Ovary (tissue), 9 donors: ENCODE results near the gene ATP2B2. TPM values are rescaled to one million over a fixed set of nuclear protein-coding genes. Genes with fewer than 3 reads are reported as not detected.

Experiments used
- DNase-seq, 5 donors: peaks; one replicate each; pipeline ENCODE4 v3.0.0-alpha.2; 2019 to 2020
- H3K27ac ChIP-seq, 2 donors: fragments of 200-600 bp; one replicate each; pipeline versions ENCODE4 v1.5.1 to v1.8.0; 2019 to 2022
- H3K27me3 ChIP-seq: fragments of 200-600 bp; one replicate; pipeline ENCODE4 v1.8.0; 2022
- H3K36me3 ChIP-seq: fragments of 200-600 bp; sonication (generic); one replicate; pipeline ENCODE4 v1.5.1; 2019
- H3K4me1 ChIP-seq: one replicate; pipeline ENCODE4 v1.8.1; 2013; ENCODE audit warnings: mild to moderate bottlenecking, moderate library complexity; ENCODE audit not compliant: insufficient read depth
- H3K4me3 ChIP-seq: fragments of 200-600 bp; sonication (generic); one replicate; pipeline ENCODE4 v1.5.1; 2017
- H3K9me3 ChIP-seq, 2 donors: fragments of 200-600 bp in 1 of 2; sonication (generic) in 1 of 2; one replicate each; pipeline versions ENCODE4 v1.5.1 to v1.8.1; 2013 to 2019; ENCODE audit warnings: mild to moderate bottlenecking in 1 of 2, moderate library complexity in 1 of 2
- EP300 ChIP-seq: sonication (generic); formaldehyde crosslinking; IDR thresholded peaks from one replicate; pipeline ENCODE4 v1.6.1; 2017; ENCODE audit warnings: antibody characterized with exemption
- POLR2A ChIP-seq: fragments of 450-650 bp; IDR thresholded peaks from one replicate; pipeline ENCODE4 v1.6.1; 2017; ENCODE audit warnings: antibody characterized with exemption, mild to moderate bottlenecking, moderate library complexity
- WGBS, 3 donors: extraction: QIAGEN DNeasy Blood & Tissue Kit in 1 of 3; methylation state at CpG; one replicate each; pipeline versions ENCODE4 v1.1.5 to v1.1.7; 2013 to 2017; 5-methylcytosine and 5-hydroxymethylcytosine counted together
- intact Hi-C, 4 donors: fragments of 100-400 bp; cut with DNase I; formaldehyde crosslinking; loops; one replicate each; pipeline versions ENCODE4 v1.11.0 to v1.15.1; 2022 to 2023
- polyA plus RNA-seq, 2 donors: library from polyadenylated mRNA; stranded (reverse); fragments of 200-250 nt in 1 of 2; fragments of 350-450 nt in 1 of 2; fragmentation: Illumina TruSeq in 1 of 2; extraction: RNeasy Lipid Tissue Mini Kit (QIAGEN cat#74804) in 1 of 2; gene quantifications; one replicate each; pipeline ENCODE4 v1.2.3, GENCODE V29; 2013 to 2014
- total RNA-seq, 7 donors: library from RNA; depleted of rRNA in 2 of 7; stranded (reverse); fragments of >200 nt in 2 of 7; fragmentation: NEBNext Ultra II Directional in 3 of 7; extraction: Animal tissue kit (Norgen Biotek cat#: 25700) in 3 of 7; gene quantifications; one replicate each; pipeline versions ENCODE4 v1.1.0 to v1.2.4, GENCODE V29; 2016 to 2023
- TF ChIP-seq, protein P1 (sequence below), 3 donors: fragments of 450-650 bp in 2 of 3; fragments of 200-600 bp in 1 of 3; IDR thresholded peaks; one replicate each; pipeline versions ENCODE4 v1.5.1 to v1.8.0; 2016 to 2022; ENCODE audit warnings: antibody characterized with exemption in 3 of 3, mild to moderate bottlenecking in 1 of 3
- donor health status: DM: no; HTN: no; CAD: no; lungs with moderate emphysema.
- donor health status: DM: no; HTN: no; CAD: no.
- donor health status: Bipolar disorder and iron deficiency.
- donor health status: DM: yes; HTN: yes; CAD: no.
- donor health status: DM: no; HTN: no; CAD: no.
- donor health status: DM: yes; HTN: yes; CAD: no.

Gene ATP2B2
- total and polyA plus RNA-seq, 9 donors = 0.05 to 11.6 (median 0.52) TPM; not detected in 2

GRCh38 chr3:10377148-10377725 lies 128.1 kb downstream of the ATP2B2 start:
- DNase-seq = no peak
- 17 to 44% (median 24%) methylated on average over 15 to 16 of the region's 16 CpGs for WGBS, 3 donors
- TF ChIP-seq EP300 (no peak), POLR2A (no peak)
- Histone ChIP-seq H3K27ac (no peak overlapping the region), H3K4me3 (no peak overlapping the region), H3K36me3 (no peaks in the 10 kb centered on the region), H3K9me3 (no peaks in the 10 kb centered on the region), H3K27me3 (no peaks in the 10 kb centered on the region), H3K4me1 (no peaks in the 10 kb centered on the region)
- intact Hi-C loops = no loop called here

- Histone ChIP-seq H3K4me1 (no peaks in the 10 kb centered on the region), H3K27ac (no peak overlapping the region), H3K4me3 (no peak overlapping the region), H3K36me3 (no peaks in the 10 kb centered on the region), H3K9me3 (no peaks in the 10 kb centered on the region), H3K27me3 (no peaks in the 10 kb centered on the region)
- WGBS, 3 donors = 66 to 81% (median 75%) methylated on average over 6 of the region's 6 CpGs
- DNase-seq = no peak
- intact Hi-C loops = no loop called here
- TF ChIP-seq, protein P1, sequence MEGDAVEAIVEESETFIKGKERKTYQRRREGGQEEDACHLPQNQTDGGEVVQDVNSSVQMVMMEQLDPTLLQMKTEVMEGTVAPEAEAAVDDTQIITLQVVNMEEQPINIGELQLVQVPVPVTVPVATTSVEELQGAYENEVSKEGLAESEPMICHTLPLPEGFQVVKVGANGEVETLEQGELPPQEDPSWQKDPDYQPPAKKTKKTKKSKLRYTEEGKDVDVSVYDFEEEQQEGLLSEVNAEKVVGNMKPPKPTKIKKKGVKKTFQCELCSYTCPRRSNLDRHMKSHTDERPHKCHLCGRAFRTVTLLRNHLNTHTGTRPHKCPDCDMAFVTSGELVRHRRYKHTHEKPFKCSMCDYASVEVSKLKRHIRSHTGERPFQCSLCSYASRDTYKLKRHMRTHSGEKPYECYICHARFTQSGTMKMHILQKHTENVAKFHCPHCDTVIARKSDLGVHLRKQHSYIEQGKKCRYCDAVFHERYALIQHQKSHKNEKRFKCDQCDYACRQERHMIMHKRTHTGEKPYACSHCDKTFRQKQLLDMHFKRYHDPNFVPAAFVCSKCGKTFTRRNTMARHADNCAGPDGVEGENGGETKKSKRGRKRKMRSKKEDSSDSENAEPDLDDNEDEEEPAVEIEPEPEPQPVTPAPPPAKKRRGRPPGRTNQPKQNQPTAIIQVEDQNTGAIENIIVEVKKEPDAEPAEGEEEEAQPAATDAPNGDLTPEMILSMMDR (IDR thresholded peaks at IDR 0.05) = no peak
These were observed 129.0 kb downstream of the ATP2B2 start for GRCh38 chr3:10376353-10376752.

GRCh38 chr3:10375296-10376053 lies 129.9 kb downstream of the ATP2B2 start:
- no peaks in the 10 kb centered on the region for H3K36me3 ChIP-seq
- 88 to 91% (median 90%) methylated on average over 23 of the region's 23 CpGs for WGBS, 3 donors
- TF ChIP-seq EP300 (no peak), POLR2A (no peak)
- TF ChIP-seq, protein P1 (IDR thresholded peaks at IDR 0.05) = no peak
- H3K9me3 ChIP-seq = no peaks in the 10 kb centered on the region
- no peak overlapping the region for H3K27ac ChIP-seq
- DNase-seq = no peak
- intact Hi-C loops = no loop called here
- H3K27me3 ChIP-seq = no peaks in the 10 kb centered on the region
- H3K4me1 ChIP-seq = no peaks in the 10 kb centered on the region
- no peak overlapping the region for H3K4me3 ChIP-seq

- intact Hi-C loops = no loop called here
- Histone ChIP-seq H3K27ac (no peak overlapping the region), H3K36me3 (no peaks in the 10 kb centered on the region), H3K4me3 (no peak overlapping the region), H3K27me3 (no peaks in the 10 kb centered on the region), H3K4me1 (no peaks in the 10 kb centered on the region), H3K9me3 (no peaks in the 10 kb centered on the region)
- 57 to 67% (median 63%) methylated on average over 11 of the region's 11 CpGs for WGBS, 3 donors
- DNase-seq = no peak
- TF ChIP-seq EP300 (no peak), POLR2A (no peak)
- TF ChIP-seq, protein P1 (IDR thresholded peaks at IDR 0.05) = no peak
These were observed 131.1 kb downstream of the ATP2B2 start for GRCh38 chr3:10374311-10374710.

DNA sequence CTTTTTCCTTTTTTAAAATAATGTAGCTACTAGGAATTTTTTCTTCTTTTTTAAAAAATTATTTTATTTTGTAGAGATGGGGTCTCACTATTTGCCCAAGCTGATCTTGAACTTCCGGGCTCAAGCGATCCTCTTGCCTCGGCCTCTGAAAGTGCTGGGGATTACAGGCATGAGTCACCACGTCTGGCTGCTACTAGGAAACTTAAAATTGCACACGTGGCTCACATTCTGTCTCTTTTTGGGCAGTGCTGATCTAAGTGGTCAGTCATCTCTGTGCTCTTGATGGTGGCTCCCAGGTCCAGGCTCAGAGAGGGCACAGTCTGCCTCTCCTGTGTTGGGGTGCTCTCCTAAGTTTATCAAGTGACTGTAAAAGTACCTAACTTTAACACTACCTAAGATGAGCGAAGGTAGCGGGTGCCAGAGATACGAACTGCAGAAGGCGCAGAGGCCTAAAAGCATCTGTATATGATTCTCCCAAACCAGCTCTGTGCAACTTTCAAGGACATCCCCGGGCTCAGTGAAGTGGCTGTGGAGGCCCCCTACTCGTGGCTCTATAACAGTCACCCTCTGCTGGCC lies 131.6 kb downstream of the ATP2B2 start:
- H3K36me3 ChIP-seq = no peaks in the 10 kb centered on the region
- H3K27me3 ChIP-seq = no peaks in the 10 kb centered on the region
- H3K4me3 ChIP-seq = no peak overlapping the region
- intact Hi-C loops = no loop called here
- no peak for TF ChIP-seq EP300
- no peak for TF ChIP-seq POLR2A
- TF ChIP-seq, protein P1 (IDR thresholded peaks at IDR 0.05) = no peak
- WGBS, 3 donors = 62 to 67% (median 62%) methylated on average over 11 of the region's 11 CpGs
- no peak overlapping the region for H3K27ac ChIP-seq
- no peaks in the 10 kb centered on the region for H3K4me1 ChIP-seq
- no peaks in the 10 kb centered on the region for H3K9me3 ChIP-seq
- no peak for DNase-seq
